GM10248 (cell line): ENCODE results near the gene EIF5A.

ENCODE experiments used
- CTCF ChIA-PET: fragments of 300-600 bp; sonication (Branson Sonifier 250); formaldehyde crosslinking; extraction: SDS; loops from one replicate; lab custom pipeline; 2021; ENCODE audit warnings: antibody characterized with exemption; lab: Yijun Ruan, JAX
- POLR2A ChIA-PET: fragments of 350-650 bp; sonication (Branson Sonifier 250); formaldehyde crosslinking; extraction: SDS; loops from one replicate; lab custom pipeline; 2020; ENCODE audit warnings: antibody characterized with exemption; lab: Yijun Ruan, JAX
- DNase-seq: peaks from one replicate; pipeline ENCODE4 v3.0.0; 2012; ENCODE audit errors: extremely low spot score
- TF ChIP-seq, protein P1 (sequence below): IDR thresholded peaks from 2 replicates; pipeline ENCODE4 v1.5.1; 2012; ENCODE audit warnings: mild to moderate bottlenecking, low read depth; ENCODE audit errors: extremely low read depth, missing control alignments, control extremely low read depth

The EIF5A gene

DNA sequence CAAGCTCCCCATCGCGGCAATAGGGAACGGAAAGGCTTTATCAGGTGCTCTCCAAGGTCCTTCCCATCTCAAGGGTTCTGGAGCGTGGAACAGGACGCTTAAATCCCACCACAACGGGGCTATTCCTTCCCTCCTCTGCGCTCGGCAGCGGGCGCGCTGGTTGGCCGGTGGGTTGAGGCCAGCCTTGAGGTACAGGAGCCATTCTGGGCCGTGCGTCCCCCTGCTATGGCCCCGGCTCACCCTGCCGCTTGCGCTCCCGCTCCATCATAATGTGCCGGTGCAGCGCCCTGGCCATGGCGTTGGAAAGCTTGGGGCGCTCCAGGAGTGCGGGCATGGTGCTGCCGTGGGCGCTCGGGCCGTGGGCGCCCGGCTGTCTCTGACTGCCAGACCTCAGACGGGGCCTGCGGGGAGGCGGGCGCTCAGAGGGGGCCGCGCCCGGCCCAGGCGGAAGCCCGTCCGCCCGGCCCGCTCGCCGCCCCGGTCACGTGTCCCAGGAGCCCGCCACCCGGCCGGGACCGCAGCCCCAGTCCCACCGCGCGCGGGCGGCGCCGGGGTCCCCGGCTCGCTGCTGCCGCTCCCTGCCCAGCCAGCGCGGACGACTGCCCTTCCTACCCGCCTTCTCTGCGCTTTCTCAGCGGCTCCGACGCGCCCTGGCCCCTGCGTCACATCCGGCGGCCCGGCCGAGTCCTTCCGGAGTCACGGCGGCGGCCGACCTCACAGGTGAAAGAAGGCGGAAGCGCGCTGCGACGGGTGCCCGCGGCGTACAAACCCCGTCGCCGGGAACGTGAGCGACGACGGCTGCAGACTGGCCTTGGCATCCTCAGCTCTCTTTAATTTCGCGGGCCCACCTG, 7.5 kb downstream of the EIF5A start, which contains the start of gene GPS2:
TSS of gene GPS2 (minus strand) at position 642 of the 851 bp plus-strand sequence. CDS start at position 334, 308 bp downstream.
- ChIA-PET CTCF (interaction anchor here (1.1 to 4.2 kb wide), 4 partner anchors 10 to 19 kb away, joined by 3 to 32 read pairs (median 12); no protein-coding TSS in a partner anchor), POLR2A (interaction anchor here (0.5 to 1.9 kb wide), 4 partner anchors 9 to 89 kb away, joined by 4 to 6 read pairs (median 4); partner anchors contain the start of genes NEURL4 and TMEM256)
- TF ChIP-seq, protein P1, sequence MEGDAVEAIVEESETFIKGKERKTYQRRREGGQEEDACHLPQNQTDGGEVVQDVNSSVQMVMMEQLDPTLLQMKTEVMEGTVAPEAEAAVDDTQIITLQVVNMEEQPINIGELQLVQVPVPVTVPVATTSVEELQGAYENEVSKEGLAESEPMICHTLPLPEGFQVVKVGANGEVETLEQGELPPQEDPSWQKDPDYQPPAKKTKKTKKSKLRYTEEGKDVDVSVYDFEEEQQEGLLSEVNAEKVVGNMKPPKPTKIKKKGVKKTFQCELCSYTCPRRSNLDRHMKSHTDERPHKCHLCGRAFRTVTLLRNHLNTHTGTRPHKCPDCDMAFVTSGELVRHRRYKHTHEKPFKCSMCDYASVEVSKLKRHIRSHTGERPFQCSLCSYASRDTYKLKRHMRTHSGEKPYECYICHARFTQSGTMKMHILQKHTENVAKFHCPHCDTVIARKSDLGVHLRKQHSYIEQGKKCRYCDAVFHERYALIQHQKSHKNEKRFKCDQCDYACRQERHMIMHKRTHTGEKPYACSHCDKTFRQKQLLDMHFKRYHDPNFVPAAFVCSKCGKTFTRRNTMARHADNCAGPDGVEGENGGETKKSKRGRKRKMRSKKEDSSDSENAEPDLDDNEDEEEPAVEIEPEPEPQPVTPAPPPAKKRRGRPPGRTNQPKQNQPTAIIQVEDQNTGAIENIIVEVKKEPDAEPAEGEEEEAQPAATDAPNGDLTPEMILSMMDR = no peak
- DNase-seq = peak; percentile 95

DNA sequence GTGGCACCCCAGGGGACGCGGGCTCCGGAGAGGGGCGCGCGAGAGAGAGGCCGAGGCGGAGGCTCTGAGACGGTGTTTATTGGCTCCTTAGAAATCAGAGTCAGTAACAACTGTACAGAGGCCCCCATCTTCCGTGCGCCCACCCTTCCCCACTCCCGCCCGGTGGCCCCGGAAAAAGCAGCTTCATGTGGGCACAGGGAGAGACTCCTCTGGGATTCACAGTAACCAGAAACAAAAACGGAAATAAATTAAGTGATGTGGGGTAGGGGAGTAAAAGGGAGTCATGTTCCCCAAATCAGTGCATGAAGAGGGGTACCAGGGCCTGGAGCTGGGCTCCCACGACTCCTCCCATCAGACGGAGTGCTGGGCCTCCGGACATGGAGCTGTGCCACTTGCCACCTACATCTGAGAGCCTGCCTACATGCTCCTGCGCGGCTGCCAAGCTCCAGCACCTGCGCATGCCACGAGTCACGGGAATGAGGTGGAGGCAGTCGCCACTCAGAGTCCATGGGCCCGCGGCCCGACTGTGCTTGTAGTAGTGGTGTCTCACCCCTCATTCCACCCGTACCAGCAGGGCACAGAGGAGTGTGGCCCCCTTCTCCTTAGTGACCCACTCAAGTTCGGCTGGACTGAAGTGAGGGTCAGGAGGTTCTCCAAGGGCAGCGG, 8.3 kb downstream of the EIF5A start:
- TF ChIP-seq, protein P1 = no peak
- DNase-seq = no peak
- ChIA-PET CTCF (interaction anchor here (1.9 to 4.2 kb wide), 3 partner anchors 9 to 19 kb away, joined by 4 to 32 read pairs (median 19); no protein-coding TSS in a partner anchor), POLR2A (interaction anchor here (0.5 to 1.3 kb wide), 2 partner anchors 10 to 14 kb away, joined by 4 to 6 read pairs; partner anchors contain the start of gene NEURL4)

DNA sequence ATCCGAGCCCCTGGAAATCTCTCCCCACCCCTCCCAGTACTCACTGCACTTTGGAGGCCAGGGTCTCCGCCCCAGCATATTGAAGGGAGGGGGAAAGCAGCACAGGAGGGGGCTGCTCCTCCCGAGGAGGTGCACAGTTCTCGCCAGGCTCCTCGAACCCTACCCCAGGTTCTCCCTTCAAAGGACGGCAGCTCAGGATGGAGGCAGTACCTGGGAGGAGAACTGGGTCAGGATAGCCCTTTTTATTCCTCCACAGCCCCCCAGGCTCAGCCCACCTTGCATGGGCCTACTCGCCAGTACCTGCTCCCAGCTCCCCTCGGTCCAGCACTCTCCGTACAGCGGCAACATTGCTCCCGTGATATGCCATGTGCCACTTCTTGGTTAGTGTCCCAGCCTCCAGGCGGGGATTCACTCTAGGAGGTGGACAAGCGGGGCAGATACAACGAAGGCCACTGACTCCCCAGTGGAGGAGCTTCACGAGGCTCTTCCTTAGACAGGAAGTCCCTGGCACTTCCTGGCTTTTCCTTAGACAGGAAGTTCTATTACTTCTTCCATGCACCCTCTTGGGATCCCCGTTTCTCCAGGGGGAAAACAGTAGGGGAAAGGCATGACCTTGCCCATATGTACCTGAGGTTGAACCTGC, 9.9 kb downstream of the EIF5A start:
- DNase-seq = no peak
- TF ChIP-seq, protein P1 = no peak
- ChIA-PET CTCF (interaction anchor here (0.8 to 1.1 kb wide), 2 partner anchors 29 to 38 kb away, joined by 3 read pairs; partner anchors contain the start of gene TMEM95), POLR2A (interaction anchor here (0.7 kb wide), 1 partner anchor 13 kb away, joined by 3 read pairs; no protein-coding TSS in a partner anchor)

DNA sequence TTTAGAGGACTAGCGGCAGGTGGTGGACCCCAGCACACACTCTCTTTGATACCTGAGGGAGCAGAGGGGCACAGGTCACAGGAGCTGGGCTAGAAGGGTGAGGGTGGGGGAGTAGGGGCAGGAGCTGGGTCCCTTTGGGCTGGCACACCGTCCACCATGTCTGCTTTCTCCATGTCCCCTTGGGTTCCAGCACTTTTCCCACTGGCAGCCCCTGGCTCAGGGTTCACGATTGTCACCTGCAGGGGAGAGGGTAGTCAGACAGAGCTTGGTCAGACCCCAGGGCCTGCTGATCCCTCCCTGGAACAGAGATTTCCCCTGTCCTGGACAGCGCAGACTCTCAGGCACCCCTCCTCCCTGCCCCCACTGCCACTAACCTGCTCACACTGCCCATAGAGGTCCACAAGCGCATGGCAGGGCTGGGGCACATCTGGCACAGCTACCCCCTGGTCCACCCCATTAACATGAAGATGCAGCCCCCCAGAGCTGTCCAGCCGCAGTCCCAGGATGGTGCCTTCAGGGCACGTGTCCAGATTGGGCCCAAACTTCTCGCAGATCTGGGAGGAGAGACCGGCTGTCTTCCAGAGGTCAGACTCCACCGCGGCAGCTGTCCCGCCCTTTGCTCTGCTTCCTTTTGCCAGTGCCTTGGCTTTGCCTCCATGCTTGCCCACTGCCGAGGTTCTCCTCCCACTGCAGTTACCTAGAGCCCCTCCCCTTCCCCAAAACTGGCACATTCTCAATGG, 10.9 kb downstream of the EIF5A start:
- CTCF ChIA-PET = interaction anchor here (0.8 kb wide), 1 partner anchor 37 kb away, joined by 3 read pairs; the partner anchor contains the start of gene TMEM95
- TF ChIP-seq, protein P1 = no peak
- no peak for DNase-seq
- POLR2A ChIA-PET = interaction anchor here (0.5 kb wide), 1 partner anchor 255 kb away, joined by 3 read pairs; no protein-coding TSS in a partner anchor

DNA sequence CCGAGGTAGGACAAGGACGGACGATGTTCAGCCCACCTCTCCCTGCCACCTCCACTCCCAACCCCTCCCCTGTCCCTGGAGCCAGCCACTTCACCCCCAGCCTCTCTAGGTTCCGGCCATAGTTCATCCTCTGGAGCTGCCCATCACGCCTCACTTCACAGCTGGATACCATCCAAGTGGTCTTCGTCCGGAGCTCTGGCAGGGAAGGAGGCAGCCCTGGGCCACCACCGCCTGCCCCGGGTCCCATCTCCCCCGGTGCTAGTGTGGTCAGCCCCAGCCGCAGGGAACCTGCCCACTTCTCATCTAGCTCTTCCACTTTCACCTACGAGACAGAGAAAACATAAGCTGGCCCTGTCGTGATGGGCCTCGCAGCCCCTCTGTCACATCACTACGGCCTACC, 14.0 kb downstream of the EIF5A start:
- ChIA-PET POLR2A (interaction anchor here (0.6 kb wide), 1 partner anchor 48 kb away, joined by 4 read pairs; no protein-coding TSS in a partner anchor), CTCF (interaction anchor here (0.8 to 1.7 kb wide), 4 partner anchors 8 to 25 kb away, joined by 3 to 6 read pairs (median 4); partner anchors contain the start of gene ACAP1)
- TF ChIP-seq, protein P1 = no peak
- DNase-seq = no peak
